ENCODE measurements around the gene WNT5A.

DNA sequence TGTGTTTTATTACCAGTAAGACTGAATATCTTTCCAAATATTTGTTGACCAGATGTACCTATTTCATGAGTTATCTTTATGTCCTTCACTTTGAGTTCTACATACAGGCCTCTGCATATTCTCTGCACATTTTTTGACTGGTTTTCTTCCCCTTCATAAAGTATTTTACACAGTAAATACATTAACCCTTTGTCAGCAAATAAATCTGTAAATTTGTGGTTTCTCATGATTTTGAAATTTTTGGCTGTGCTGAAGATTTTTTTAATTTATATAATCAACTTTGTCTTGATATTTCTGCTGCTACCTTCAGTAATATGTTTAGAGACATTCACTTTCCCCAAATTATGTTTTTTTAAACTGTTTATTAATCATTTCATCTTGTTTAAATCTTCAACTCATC lies 50.5 kb downstream of the WNT5A start:
- TF ChIP-seq HDAC2 (IDR thresholded peaks at IDR 0.05) (no peak), RAD21 (conservative IDR thresholded peaks at IDR 0.05 in 1 of 2, IDR thresholded peaks at IDR 0.05 in 1 of 2) (no peak)
- TF ChIP-seq, protein P1, sequence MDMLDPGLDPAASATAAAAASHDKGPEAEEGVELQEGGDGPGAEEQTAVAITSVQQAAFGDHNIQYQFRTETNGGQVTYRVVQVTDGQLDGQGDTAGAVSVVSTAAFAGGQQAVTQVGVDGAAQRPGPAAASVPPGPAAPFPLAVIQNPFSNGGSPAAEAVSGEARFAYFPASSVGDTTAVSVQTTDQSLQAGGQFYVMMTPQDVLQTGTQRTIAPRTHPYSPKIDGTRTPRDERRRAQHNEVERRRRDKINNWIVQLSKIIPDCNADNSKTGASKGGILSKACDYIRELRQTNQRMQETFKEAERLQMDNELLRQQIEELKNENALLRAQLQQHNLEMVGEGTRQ (IDR thresholded peaks at IDR 0.05) = no peak
- TF ChIP-seq, protein P2, sequence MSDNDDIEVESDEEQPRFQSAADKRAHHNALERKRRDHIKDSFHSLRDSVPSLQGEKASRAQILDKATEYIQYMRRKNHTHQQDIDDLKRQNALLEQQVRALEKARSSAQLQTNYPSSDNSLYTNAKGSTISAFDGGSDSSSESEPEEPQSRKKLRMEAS (IDR thresholded peaks at IDR 0.05) = no peak
